GM19455 (cell line): Measurements from ENCODE around the gene KRTAP5-9.
"Not testable (repeated sequence)": the region's sequence is repeated elsewhere in the genome, so short reads cannot be mapped to it uniquely, and the experiment has no call there.

Experiments
- ATAC-seq: cut with Tn5 transposase; IDR thresholded peaks from one replicate; pipeline ENCODE4 v1.9.1; 2021; ENCODE audit not compliant: unreplicated experiment

KRTAP5-9 gene

DNA sequence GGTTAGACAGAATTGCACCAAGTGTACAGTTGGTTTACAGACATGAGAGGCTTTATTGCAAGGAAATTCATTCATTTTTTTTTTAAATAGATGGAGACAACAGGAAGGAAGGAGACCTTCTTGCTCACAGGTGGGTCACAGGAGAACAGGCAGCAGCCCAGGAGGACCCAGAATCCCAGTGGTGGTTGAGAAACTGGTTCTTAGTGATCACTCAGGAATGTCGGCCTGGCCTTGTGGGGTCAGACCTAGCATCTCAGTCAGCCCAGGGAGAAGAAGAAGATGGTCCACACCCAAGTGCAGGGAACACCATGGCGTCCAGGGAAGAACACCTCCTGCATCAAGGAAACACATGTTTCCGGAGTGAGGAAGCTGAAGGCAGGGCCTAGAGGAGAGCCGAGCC lies 33.6 kb downstream of the KRTAP5-9 start:
- no peak for ATAC-seq

DNA sequence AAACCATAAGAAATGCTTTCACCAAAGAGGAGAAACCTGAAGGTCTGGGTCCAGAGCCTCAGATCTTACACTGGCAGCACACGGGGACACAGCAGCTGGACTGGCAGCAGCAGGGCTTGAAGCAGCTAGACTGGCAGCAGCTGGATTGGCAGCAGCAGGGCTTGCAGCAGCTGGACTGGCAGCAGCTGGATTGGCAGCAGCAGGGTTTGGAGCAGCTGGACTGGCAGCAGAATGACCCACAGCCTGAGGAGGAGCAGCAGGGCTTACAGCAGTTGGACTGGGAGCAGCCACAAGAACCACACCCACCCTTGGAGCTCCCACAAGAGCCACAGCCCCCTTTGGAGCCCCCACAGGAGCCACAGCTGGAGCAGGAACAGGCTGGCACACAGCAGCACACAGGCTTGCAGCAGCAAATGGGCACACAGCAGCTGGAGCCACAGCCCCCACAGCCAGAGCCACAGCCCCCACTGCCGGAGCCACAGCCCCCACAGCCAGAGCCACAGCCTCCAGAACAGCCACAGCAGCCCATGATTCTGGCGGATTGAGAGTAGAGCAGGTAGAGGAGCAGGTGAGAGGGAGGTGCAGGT lies 34.2 kb downstream of the KRTAP5-9 start, which contains the start of gene KRTAP5-11:
Gene KRTAP5-11, minus strand, starts transcription at position 567 of the 587 bp plus-strand sequence. Its CDS starts 38 bp downstream, at position 529.
- ATAC-seq = no peak

DNA sequence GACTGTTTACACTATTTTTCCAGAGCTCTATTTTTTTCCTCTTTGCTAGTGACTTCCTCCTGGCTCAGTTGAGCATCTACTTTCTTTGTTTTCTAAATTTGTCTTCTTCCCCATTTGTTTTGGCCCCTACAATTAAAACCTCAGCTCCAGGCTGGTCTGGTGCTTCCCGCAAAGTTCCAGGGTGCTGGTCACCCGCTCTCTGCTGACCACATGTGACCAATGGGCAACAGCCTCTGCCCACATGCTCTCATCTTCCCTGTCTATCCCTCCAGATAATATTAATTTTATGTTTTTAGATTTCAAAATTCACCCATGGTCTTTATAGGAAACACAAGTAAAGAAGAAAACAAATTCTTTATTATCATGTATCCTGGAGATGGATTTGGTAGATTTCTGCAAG lies 34.7 kb downstream of the KRTAP5-9 start:
- ATAC-seq = not testable (repeated sequence)

DNA sequence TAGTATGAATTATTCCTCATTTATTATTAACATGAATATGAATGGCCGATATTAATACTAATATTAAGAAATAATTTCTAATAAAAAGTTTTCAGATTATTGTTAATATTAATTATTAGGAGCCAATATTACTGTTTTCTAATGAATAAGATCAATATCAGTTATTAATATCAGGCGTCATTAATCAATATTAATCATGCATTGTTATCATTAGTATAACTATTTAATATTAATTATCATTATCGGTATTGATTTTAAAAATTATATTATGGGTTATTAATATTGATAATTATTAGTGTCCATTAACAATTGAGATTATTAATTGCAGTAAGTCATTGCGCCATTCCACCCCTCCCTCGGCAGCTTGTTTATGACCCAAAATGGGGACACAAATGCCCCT lies 37.5 kb downstream of the KRTAP5-9 start:
- ATAC-seq = not testable (repeated sequence)

DNA sequence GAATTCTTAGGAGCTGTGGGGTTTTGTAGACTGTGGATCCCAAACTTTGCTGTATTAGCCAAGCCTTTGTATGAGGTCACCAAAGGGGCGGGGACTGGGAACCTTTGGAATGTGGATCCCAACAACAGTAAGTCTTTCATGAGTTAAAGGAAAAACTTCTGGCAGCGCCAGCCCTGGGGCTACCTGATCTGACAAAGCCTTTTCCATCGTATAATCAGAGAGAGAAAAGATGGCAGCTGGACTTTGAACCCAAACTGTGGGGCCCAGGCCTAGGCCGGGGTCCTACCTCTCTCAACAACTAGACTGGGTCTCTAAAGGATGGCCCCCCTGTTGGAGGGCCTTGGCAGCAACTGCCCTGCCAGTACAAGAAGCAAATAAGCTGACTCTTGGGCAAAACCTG lies 40.1 kb downstream of the KRTAP5-9 start:
- not testable (repeated sequence) for ATAC-seq

DNA sequence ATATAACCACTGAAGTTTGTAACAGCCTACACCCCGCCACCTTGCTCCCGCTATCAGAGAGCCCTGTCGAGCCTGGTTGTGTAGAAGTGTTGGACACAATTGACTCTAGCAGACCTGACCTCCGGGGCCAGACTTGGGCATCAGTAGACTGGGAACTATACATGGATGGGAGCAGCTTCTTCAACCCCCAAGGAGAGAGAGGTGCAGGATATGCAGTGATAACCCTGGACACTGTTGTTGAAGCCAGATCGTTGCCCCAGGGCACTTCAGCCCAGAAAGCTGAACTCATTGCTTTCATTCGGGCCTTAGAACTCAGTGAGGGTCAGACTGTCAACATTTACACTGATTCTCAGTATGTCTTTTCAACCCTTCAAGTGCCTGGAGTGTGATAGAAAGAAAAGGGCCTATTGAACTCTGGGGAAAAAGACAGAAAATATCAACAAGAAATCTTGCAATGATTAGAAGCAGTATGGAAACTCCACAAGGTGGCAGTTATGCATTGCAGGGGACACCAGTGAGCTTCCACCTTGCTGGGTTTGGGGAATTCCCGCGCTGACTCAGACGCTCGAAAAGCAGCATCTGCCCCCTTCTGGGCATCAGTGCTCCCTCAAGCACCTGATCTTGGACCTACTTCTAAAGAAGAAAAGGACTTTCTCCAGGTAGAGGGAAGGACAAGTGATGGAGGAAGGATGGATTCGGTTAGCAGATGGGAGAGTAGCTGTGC lies 40.8 kb downstream of the KRTAP5-9 start:
- ATAC-seq = not testable (repeated sequence)

DNA sequence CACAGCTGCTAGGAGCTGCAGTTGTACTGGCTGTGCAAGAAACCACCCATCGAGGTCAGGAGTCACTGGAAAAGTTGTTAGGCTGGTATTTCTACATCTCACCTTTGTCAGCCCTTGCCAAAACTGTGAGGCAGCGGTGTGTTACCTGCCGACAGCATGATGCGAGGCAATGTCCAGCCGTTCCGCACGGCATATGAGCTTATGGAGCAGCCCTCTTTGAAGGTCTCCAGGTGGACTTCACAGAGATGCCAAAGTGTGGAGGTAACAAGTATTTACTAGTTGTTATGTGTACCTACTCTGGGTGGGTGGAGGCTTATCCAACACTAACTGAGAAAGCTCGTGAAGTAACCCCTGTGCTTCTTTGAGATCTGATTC lies 41.3 kb downstream of the KRTAP5-9 start:
- not testable (repeated sequence) for ATAC-seq
